Subcutaneous abdominal adipose tissue (tissue), 5 donors: ENCODE measurements around the gene TMEM109.
A peak's percentile ranks its signal among the peaks of the same experiment; 100 is the strongest.
"Not testable (repeated sequence)": the region's sequence is repeated elsewhere in the genome, so short reads cannot be mapped to it uniquely, and the experiment has no call there.

Experiments
- H3K27ac ChIP-seq: one replicate; pipeline ENCODE4 v1.7.0; 2013; ENCODE audit warnings: low read depth, mild to moderate bottlenecking, inconsistent platforms, low read length, moderate library complexity
- H3K27me3 ChIP-seq, 5 donors: one replicate each; pipeline ENCODE4 v1.7.0; 2013; ENCODE audit warnings: low read length in 5 of 5, inconsistent platforms in 1 of 5; ENCODE audit not compliant: control insufficient read depth in 5 of 5, insufficient read depth in 4 of 5
- H3K36me3 ChIP-seq, 5 donors: one replicate each; pipeline ENCODE4 v1.7.0; 2013; ENCODE audit warnings: low read length in 5 of 5; ENCODE audit not compliant: control insufficient read depth in 5 of 5, insufficient read depth in 5 of 5
- H3K4me1 ChIP-seq, 5 donors: one replicate each; pipeline ENCODE4 v1.7.0; 2013; ENCODE audit warnings: low read length in 5 of 5, mild to moderate bottlenecking in 3 of 5, moderate library complexity in 1 of 5; ENCODE audit not compliant: control insufficient read depth in 5 of 5, insufficient read depth in 5 of 5
- H3K4me3 ChIP-seq, 5 donors: one replicate each; pipeline ENCODE4 v1.7.0; 2013; ENCODE audit warnings: low read length in 5 of 5, low read depth in 1 of 5
- H3K9ac ChIP-seq, 5 donors: one replicate each; pipeline ENCODE4 v1.7.0; 2013; ENCODE audit warnings: low read length in 5 of 5, mild to moderate bottlenecking in 4 of 5, moderate library complexity in 3 of 5
- H3K9me3 ChIP-seq, 5 donors: one replicate each; pipeline ENCODE4 v1.7.0; 2013; ENCODE audit warnings: low read length in 5 of 5; ENCODE audit not compliant: control insufficient read depth in 5 of 5
- donor health status: healthy.
- donor health status: healthy.
- donor health status: healthy.
- donor health status: healthy.
- donor health status: healthy.

The TMEM109 gene

DNA sequence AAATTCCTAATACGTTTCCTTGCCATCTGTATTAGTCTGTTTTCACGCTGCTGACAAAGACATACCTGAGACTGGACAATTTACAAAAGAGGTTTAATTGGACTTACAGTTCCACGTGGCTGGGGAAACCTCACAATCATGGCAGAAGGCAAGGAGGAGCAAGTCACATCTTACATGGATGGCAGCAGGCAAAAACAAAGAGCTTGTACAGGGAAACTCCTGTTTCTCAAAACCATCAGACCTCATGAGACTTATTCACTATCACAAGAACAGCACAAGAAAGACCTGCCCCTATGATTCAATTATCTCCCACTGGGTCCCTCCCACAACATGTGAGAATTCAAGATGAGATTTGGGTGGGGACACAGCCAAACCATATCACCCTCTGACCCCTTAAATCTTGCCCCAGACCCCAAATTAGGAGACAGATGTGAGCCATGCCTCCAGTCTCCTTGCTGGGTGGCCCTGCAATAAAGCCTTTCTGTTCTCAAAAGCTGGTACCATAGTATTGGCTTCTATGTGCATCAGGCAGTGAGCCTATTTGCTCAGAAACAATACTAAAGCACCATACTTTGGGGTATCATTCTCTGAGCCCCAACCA, 4.2 kb upstream of the TMEM109 start:
- H3K27ac ChIP-seq, H3K4me3 ChIP-seq, H3K27me3 ChIP-seq, H3K9ac ChIP-seq, H3K9me3 ChIP-seq, H3K36me3 ChIP-seq: not testable (repeated sequence)
- peaks cover 24 to 65% (median 49%) of the 10 kb centered on the region in 5 donors for H3K4me1 ChIP-seq

DNA sequence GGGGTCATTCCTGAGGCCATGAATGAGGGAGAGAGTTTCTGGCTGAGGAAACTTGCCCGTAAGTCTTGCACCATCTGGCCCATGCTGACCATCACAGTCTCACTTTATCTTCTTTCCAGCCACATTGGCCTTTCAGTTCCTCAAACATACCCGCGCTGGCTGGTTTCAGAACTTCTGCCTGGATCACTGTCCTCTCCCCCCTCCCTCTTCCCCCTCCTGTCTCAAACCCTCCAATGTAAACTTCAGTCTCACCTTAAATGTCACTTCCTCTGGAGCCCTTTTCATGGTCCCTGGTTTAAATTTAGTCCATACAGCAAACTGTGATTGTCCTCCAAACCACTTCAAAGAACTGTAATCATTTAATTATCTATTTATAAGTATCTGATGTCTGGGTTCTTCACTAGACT, 3.7 kb upstream of the TMEM109 start:
- H3K27ac ChIP-seq, result no peak overlapping the region
- H3K36me3 ChIP-seq, result no peaks in the 10 kb centered on the region
- H3K9me3 ChIP-seq, result no peaks in the 10 kb centered on the region
- H3K27me3 ChIP-seq, result peaks cover 0 to 4% (median 0%) of the 10 kb centered on the region in 5 donors
- no peak overlapping the region for H3K9ac ChIP-seq
- no peak overlapping the region for H3K4me3 ChIP-seq
- H3K4me1 ChIP-seq, result peaks cover 22 to 65% (median 49%) of the 10 kb centered on the region in 5 donors

DNA sequence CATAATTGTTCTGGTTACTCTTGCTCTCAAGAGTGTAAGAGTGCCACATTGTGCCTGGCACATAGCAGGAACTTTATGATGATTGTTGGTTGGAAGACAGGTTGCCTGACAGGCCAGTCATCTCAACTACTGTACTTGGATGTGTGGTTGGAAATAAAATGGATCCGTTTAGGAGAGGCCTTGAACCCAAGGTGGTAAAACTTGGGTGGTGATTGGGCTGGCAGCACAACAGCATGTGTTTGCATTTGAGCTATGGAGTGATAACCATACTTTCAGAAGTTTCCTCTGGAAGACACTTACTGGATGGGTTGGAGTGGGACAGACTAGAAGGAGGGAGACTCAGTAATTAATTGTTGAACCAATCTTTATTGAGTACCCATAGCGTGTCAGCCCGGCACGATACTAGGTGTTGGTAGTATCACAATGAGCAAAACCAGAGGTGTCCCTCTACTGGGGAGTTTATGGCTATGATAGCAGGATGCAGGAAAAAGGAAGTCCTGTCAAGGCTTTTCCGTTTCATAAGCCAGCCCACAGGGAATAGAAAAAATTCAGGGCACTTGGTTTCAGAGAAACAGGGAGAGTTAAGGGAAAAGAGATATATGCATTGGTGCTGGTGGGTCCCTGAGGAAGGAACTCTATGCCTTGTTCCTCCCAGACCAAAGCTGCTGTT, 3.1 kb upstream of the TMEM109 start:
- Histone ChIP-seq H3K36me3 (no peaks in the 10 kb centered on the region), H3K4me3 (peak overlapping the region in 1 of 5 donors; percentile 36), H3K27ac (peak overlapping the region; percentile 23), H3K27me3 (peaks cover 0 to 4% (median 0%) of the 10 kb centered on the region in 5 donors), H3K9me3 (no peaks in the 10 kb centered on the region), H3K4me1 (peaks cover 20 to 65% (median 49%) of the 10 kb centered on the region in 5 donors), H3K9ac (no peak overlapping the region)

GRCh38 chr11:60912223-60912850, 1.6 kb upstream of the TMEM109 start:
- Histone ChIP-seq H3K36me3 (no peaks in the 10 kb centered on the region), H3K4me3 (no peak overlapping the region), H3K27ac (no peak overlapping the region), H3K9me3 (no peaks in the 10 kb centered on the region), H3K4me1 (peaks cover 18 to 65% (median 56%) of the 10 kb centered on the region in 5 donors), H3K27me3 (no peaks in the 10 kb centered on the region), H3K9ac (peak overlapping the region in 1 of 5 donors; percentile 83)

- Histone ChIP-seq H3K36me3 (no peaks in the 10 kb centered on the region), H3K9me3 (no peaks in the 10 kb centered on the region), H3K27me3 (no peaks in the 10 kb centered on the region), H3K27ac (peak overlapping the region; percentile 94), H3K9ac (peak overlapping the region; percentile 79 to 96 (median 94)), H3K4me1 (peaks cover 18 to 65% (median 56%) of the 10 kb centered on the region in 5 donors), H3K4me3 (peak overlapping the region; percentile 76 to 93 (median 88))
These were observed 968 bp upstream of the TMEM109 start for GRCh38 chr11:60912851-60913528.

DNA sequence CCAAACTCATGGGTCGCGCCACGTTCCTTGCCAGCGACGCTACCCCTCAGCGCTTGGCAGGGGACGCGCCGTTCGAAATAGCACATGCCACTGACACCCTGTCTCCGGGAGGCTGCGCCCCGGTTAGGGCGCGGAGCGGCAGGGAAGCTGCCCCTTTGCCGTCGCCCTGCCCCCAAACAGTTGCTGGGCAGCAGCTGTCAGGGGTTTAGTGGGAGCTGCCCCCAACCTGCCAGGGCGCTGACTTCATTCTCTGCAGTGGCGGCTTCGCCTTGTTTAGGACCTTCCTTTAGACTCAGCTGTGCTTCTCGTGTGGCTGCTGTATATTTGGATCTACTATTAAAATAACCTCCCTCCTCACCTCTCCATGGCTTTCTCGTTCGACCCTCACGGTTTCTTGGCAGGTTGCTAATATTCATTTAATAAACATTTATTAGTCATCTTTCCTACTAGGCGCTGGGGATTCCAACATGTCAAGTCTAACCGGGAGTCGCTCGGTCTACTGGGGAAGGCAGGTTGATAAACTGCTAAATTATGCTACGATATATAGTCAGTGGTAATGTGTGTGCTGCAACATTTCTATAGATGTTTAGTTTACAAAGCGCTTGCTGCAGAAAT, 782 bp downstream of the TMEM109 start:
- Histone ChIP-seq H3K4me1 (peaks cover 18 to 75% (median 66%) of the 10 kb centered on the region in 5 donors), H3K27ac (peak overlapping the region; percentile 94), H3K9ac (peak overlapping the region; percentile 79 to 96 (median 94)), H3K36me3 (peaks cover 0 to 3% (median 2%) of the 10 kb centered on the region in 5 donors), H3K27me3 (no peaks in the 10 kb centered on the region), H3K4me3 (peak overlapping the region; percentile 76 to 92 (median 81)), H3K9me3 (no peaks in the 10 kb centered on the region)

DNA sequence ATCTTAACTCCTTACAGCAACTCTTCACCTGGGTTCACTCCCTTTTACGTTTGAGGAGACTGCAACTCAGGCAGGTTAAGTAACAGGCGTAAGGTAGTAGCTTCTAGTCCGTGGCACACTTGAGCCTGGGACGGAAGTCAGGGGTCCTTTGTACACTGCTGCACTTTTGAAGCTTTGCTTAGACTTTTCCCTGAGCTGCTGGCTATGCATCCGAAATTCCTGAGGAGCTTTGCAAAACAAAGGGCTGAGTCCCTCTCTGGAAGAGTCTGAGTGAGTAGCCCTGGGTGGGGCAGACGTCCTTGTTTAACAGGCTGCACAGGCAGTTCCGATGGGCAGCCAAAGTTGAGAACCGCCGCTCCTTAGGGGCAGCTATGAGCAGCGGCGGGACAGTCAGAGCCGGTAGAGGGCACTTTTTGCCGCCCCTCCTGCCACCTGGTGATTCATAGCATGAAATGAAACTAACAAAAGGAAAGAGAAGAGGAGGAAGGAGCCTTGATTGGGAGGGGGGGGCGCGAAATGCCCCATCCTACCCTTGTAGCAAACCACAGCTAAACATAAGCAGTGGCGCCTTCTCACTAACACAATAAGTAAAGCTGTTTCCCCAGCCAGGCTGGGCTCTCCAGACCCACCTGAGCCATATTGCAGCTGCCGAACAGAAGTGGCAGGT, 1.4 kb downstream of the TMEM109 start:
- peaks cover 0 to 9% (median 8%) of the 10 kb centered on the region in 5 donors for H3K36me3 ChIP-seq
- H3K4me1 ChIP-seq, result peaks cover 18 to 76% (median 69%) of the 10 kb centered on the region in 5 donors
- H3K27ac ChIP-seq, result no peak overlapping the region
- no peaks in the 10 kb centered on the region for H3K9me3 ChIP-seq
- peak overlapping the region in 4 of 5 donors; percentile 79 to 96 (median 89) for H3K9ac ChIP-seq
- H3K27me3 ChIP-seq, result no peaks in the 10 kb centered on the region
- H3K4me3 ChIP-seq, result peak overlapping the region; percentile 76 to 92 (median 81)

GRCh38 chr11:60916669-60917206, 2.8 kb downstream of the TMEM109 start:
- Histone ChIP-seq H3K27me3 (no peaks in the 10 kb centered on the region), H3K9ac (no peak overlapping the region), H3K9me3 (no peaks in the 10 kb centered on the region), H3K27ac (no peak overlapping the region), H3K36me3 (peaks cover 0 to 23% (median 21%) of the 10 kb centered on the region in 5 donors), H3K4me1 (peaks cover 11 to 63% (median 58%) of the 10 kb centered on the region in 5 donors), H3K4me3 (no peak overlapping the region)

- Histone ChIP-seq H3K27ac (no peak overlapping the region), H3K9me3 (no peaks in the 10 kb centered on the region), H3K4me1 (peaks cover 11 to 62% (median 58%) of the 10 kb centered on the region in 5 donors), H3K27me3 (no peaks in the 10 kb centered on the region), H3K9ac (no peak overlapping the region), H3K4me3 (no peak overlapping the region), H3K36me3 (peaks cover 0 to 28% (median 26%) of the 10 kb centered on the region in 5 donors)
These were observed 3.3 kb downstream of the TMEM109 start for GRCh38 chr11:60917267-60917666.
